NCI-H524 treated with DMSO at 0.1 percent for 48 hours (cell line): ENCODE measurements around the gene SERPINA4.
A peak's percentile ranks its signal among the peaks of the same experiment; 100 is the strongest.
"Not testable (repeated sequence)": the region's sequence is repeated elsewhere in the genome, so short reads cannot be mapped to it uniquely, and the experiment has no call there.

Experiments
- DNase-seq: peaks from one replicate; lab custom pipeline; 2025; lab: John Stamatoyannopoulos, UW

SERPINA4 gene

GRCh38 chr14:94592457-94592856 lies 31.2 kb downstream of the SERPINA4 start:
- DNase-seq: no peak

GRCh38 chr14:94593376-94593748 lies 32.1 kb downstream of the SERPINA4 start:
- peak; percentile 74 for DNase-seq

- no peak for DNase-seq
These were observed 32.6 kb downstream of the SERPINA4 start for GRCh38 chr14:94593749-94594431.

GRCh38 chr14:94594441-94594840 lies 33.2 kb downstream of the SERPINA4 start:
- no peak for DNase-seq

GRCh38 chr14:94595912-94596311 lies 34.7 kb downstream of the SERPINA4 start:
- DNase-seq: no peak

- DNase-seq: no peak
These were observed 35.1 kb downstream of the SERPINA4 start for GRCh38 chr14:94596361-94596760.

- no peak for DNase-seq
These were observed 36.5 kb downstream of the SERPINA4 start for GRCh38 chr14:94597788-94598187.

- no peak for DNase-seq
These were observed 37.2 kb downstream of the SERPINA4 start for GRCh38 chr14:94598506-94598815.

GRCh38 chr14:94598816-94599655 lies 37.8 kb downstream of the SERPINA4 start:
- no peak for DNase-seq

GRCh38 chr14:94599656-94600004 lies 38.4 kb downstream of the SERPINA4 start:
- no peak for DNase-seq

- DNase-seq: no peak
These were observed 38.9 kb downstream of the SERPINA4 start for GRCh38 chr14:94600148-94600545.

- no peak for DNase-seq
These were observed 40.7 kb downstream of the SERPINA4 start for GRCh38 chr14:94601884-94602391.

- DNase-seq: no peak
These were observed 41.5 kb downstream of the SERPINA4 start for GRCh38 chr14:94602722-94603121.

GRCh38 chr14:94605361-94605760 lies 44.1 kb downstream of the SERPINA4 start:
- DNase-seq: no peak

- DNase-seq: not testable (repeated sequence)
These were observed 47.7 kb downstream of the SERPINA4 start for GRCh38 chr14:94608966-94609365.

- no peak for DNase-seq
These were observed 49.9 kb downstream of the SERPINA4 start for GRCh38 chr14:94611179-94611578.

- no peak for DNase-seq
These were observed 50.9 kb downstream of the SERPINA4 start, which contains the start of gene SERPINA3 for GRCh38 chr14:94612174-94612573. Gene SERPINA3, plus strand, starts transcription at chr14:94612391. Its CDS starts 2,051 bp downstream, at chr14:94614442.

GRCh38 chr14:94612580-94613554 lies 51.6 kb downstream of the SERPINA4 start:
- no peak for DNase-seq

- DNase-seq: no peak
These were observed 52.7 kb downstream of the SERPINA4 start for GRCh38 chr14:94613720-94614644.

GRCh38 chr14:94614802-94615201 lies 53.6 kb downstream of the SERPINA4 start:
- DNase-seq: no peak

- no peak for DNase-seq
These were observed 54.0 kb downstream of the SERPINA4 start for GRCh38 chr14:94615254-94615653.
